Right cardiac atrium (tissue), 5 donors: ENCODE measurements around the gene CCM2L. TPM values are rescaled to one million over a fixed set of nuclear protein-coding genes. Genes with fewer than 3 reads are reported as not detected.

Experiments used
- ATAC-seq, 2 donors: fragments of 200-7000 bp; cut with Tn5 transposase; one replicate each; pipeline versions ENCODE4 v1.8.0 to v1.9.1; 2020; ENCODE audit warnings: moderate library complexity in 2 of 2, mild to moderate bottlenecking in 1 of 2
- DNase-seq, 3 donors: peaks; one replicate each; pipeline ENCODE4 v3.0.0-alpha.2; 2020
- H3K27ac ChIP-seq: one replicate; pipeline ENCODE4 v1.5.1; 2013; ENCODE audit warnings: mild to moderate bottlenecking, low read length, control low read depth, moderate library complexity
- H3K27me3 ChIP-seq: one replicate; pipeline ENCODE4 v1.6.1; 2013; ENCODE audit not compliant: control insufficient read depth, insufficient read depth
- H3K4me1 ChIP-seq: one replicate; pipeline ENCODE4 v1.6.1; 2013; ENCODE audit warnings: low read length; ENCODE audit not compliant: control insufficient read depth, insufficient read depth
- H3K4me3 ChIP-seq: one replicate; pipeline ENCODE4 v1.5.1; 2013; ENCODE audit warnings: low read length, control low read depth
- H3K9me3 ChIP-seq: one replicate; pipeline ENCODE4 v1.6.1; 2013; ENCODE audit warnings: low read length; ENCODE audit not compliant: control insufficient read depth
- WGBS: extraction: QIAGEN DNeasy Blood & Tissue Kit; methylation state at CpG from one replicate; pipeline ENCODE4 v1.1.7; 2013; 5-methylcytosine and 5-hydroxymethylcytosine counted together
- intact Hi-C, 4 donors: fragments of 100-400 bp; cut with DNase I; formaldehyde crosslinking; loops; one replicate each; pipeline versions ENCODE4 v1.11.0 to v1.14.0; 2022 to 2023
- polyA plus RNA-seq: library from polyadenylated mRNA; stranded (reverse); fragments of 200-250 nt; gene quantifications from one replicate; pipeline ENCODE4 v1.2.3, GENCODE V29; 2013
- total RNA-seq, 4 donors: library from RNA; stranded (reverse); fragmentation: NEBNext Ultra II Directional; extraction: Animal tissue kit (Norgen Biotek cat#: 25700); gene quantifications; one replicate each; pipeline ENCODE4 v1.2.1, GENCODE V29; 2021
- donor health status: healthy with polysubstance abuse.
- donor health status: DM: no; HTN: yes; CAD: no.
- donor health status: DM: no; HTN: no; CAD: no.
- donor health status: DM: no; HTN: yes; CAD: no; lungs with severe emphysema.
- donor health status: DM: yes; HTN: yes; CAD: no.

Gene CCM2L
- total and polyA plus RNA-seq, 5 donors: 5.6 to 10.3 (median 9.4) TPM

DNA sequence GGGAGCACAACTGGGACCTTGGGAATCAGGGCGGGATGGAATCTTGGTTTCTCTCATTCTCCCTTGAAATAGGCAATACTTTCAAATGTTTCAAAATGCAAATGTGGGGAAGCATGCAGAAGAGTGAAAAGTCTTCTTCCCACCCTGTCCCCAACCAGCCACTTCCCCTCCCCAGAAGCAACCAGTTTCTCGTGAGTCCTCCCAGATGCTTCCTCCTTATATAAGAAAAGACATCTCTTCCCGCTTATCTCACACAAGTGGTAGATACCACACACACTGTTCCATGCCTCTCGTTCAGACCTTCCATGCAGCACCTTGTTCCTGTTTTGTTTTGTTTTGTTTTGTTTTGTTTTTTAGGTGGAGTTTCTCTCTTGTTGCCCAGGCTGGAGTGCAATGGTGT is 67.0 kb downstream of the CCM2L start:
- Histone ChIP-seq H3K27ac (no peak overlapping the region), H3K4me1 (no peaks in the 10 kb centered on the region), H3K4me3 (no peak overlapping the region), H3K9me3 (no peaks in the 10 kb centered on the region), H3K27me3 (no peaks in the 10 kb centered on the region)
- no peak for ATAC-seq
- intact Hi-C loops: no loop called here
- no peak for DNase-seq
- 51% methylated on average over 4 of the region's 4 CpGs for WGBS

DNA sequence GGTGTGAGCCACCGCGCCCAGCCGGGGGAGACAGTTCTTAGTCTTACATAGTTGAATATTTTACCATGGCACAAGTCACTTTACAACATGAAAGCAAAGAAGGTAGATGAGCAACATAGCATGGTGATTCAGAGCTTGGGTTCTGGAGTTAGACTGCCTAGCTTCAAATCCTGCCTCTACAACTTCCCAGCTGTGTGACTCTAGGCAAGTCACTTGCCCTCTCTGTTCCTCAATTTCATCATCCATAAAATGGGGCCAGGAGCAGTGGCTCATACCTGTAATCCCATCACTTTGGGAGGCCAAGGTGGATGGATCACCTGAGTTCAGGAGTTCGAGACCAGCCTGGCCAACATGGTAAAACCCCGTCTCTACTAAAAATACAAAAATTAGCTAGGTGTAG is 68.1 kb downstream of the CCM2L start:
- Histone ChIP-seq H3K9me3 (no peaks in the 10 kb centered on the region), H3K27ac (no peak overlapping the region), H3K4me1 (no peaks in the 10 kb centered on the region), H3K4me3 (no peak overlapping the region), H3K27me3 (no peaks in the 10 kb centered on the region)
- intact Hi-C loops: no loop called here
- DNase-seq: no peak
- WGBS: 97% methylated on average over 5 of the region's 5 CpGs
- ATAC-seq: no peak

DNA sequence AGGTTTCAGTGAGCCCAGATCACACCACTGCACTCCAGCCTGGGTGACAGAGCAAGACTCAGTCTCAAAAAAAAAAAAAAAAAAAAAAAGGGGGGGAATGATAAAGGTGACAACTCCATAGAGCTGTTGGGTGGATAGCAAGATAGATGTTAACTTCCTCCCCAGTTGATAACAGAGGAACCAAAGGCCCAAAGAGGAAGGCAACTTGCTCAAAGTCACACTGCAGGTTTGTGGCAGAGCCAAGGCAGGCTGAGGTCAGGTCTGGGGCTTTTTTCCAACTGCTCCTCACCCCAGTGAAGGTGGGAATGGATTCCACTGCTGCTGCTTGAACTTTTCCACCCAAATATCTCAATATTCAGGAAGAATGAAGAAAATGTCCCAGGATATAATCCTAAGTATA is 68.6 kb downstream of the CCM2L start:
- no peaks in the 10 kb centered on the region for H3K9me3 ChIP-seq
- no peaks in the 10 kb centered on the region for H3K27me3 ChIP-seq
- no peak for DNase-seq
- no peak overlapping the region for H3K27ac ChIP-seq
- no peaks in the 10 kb centered on the region for H3K4me1 ChIP-seq
- intact Hi-C loops: no loop called here
- H3K4me3 ChIP-seq: no peak overlapping the region
- ATAC-seq: no peak

DNA sequence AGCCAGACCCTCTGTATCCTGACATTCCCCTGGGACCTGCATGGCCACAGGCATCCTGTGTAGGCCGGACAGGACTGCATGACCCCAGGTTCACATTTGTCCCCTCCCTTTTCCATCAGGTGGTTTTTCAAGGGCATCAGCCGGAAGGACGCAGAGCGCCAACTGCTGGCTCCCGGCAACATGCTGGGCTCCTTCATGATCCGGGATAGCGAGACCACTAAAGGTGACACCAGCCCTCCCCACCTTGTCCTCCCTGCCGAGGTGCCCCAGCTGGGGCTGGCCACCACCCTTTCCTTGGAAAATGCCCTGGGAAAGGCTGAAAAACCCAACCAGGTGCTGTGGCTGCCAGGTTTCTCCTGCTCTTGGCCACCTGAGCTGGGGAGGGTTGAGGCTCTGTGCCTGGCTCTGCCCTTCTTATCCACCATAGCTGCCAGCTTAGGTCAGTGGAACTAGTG is 69.4 kb downstream of the CCM2L start:
- no peak overlapping the region for H3K4me3 ChIP-seq
- H3K27ac ChIP-seq: no peak overlapping the region
- ATAC-seq (no peak), DNase-seq (no peak)
- no peaks in the 10 kb centered on the region for H3K27me3 ChIP-seq
- 59% methylated on average over 8 of the region's 8 CpGs for WGBS
- intact Hi-C loops: loop anchor here in 1 of 4 donors (5.0 kb wide), 1 partner anchor 252 kb away; no protein-coding TSS in a partner anchor
- H3K4me1 ChIP-seq: no peaks in the 10 kb centered on the region
- H3K9me3 ChIP-seq: no peaks in the 10 kb centered on the region

DNA sequence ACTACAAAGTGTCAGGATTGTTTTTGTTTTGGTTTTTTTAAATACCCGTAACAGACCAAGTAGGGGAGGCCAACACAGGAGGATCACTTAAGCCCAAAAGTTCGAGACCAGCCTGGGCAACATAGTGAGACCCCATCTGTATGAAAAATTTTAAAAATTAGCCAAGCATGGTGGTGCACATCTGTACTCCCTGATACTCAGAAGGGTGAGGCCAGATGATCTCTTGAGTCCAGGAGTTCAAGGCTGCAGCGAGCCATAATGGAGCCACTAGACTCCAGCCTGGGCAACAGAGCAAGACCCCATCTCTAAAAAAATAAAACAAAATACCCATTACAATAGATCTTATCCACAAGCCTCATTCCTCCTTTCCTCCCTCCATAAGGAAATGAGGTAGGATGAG is 70.5 kb downstream of the CCM2L start:
- no peak for ATAC-seq
- Histone ChIP-seq H3K4me1 (no peaks in the 10 kb centered on the region), H3K27me3 (no peaks in the 10 kb centered on the region), H3K9me3 (no peaks in the 10 kb centered on the region), H3K4me3 (no peak overlapping the region), H3K27ac (no peak overlapping the region)
- intact Hi-C loops: loop anchor here in 1 of 4 donors (5.0 kb wide), 1 partner anchor 253 kb away; no protein-coding TSS in a partner anchor
- 93% methylated on average over 3 of the region's 3 CpGs for WGBS
- no peak for DNase-seq

Other genes with a start within 250 kb of the CCM2L start
- gene MYLK2, start 191.1 kb upstream of the CCM2L start, total RNA-seq: 1 to 10 TPM in 1 of 4 donors, under 1 TPM in 3; 0.51 to 2.0 (median 0.83) TPM
- gene MYLK2, start 191.1 kb upstream of the CCM2L start, polyA plus RNA-seq: 0.54 TPM
- gene FOXS1, start 164.8 kb upstream of the CCM2L start, total RNA-seq: 1 to 10 TPM; 2.0 to 4.3 (median 3.5) TPM
- gene FOXS1, start 164.8 kb upstream of the CCM2L start, polyA plus RNA-seq: 3.0 TPM
- gene DUSP15, start 139.9 kb upstream of the CCM2L start, total RNA-seq: 1 to 10 TPM; 6.6 to 8.3 (median 7.1) TPM
- gene DUSP15, start 139.9 kb upstream of the CCM2L start, polyA plus RNA-seq: 11.0 TPM
- gene TTLL9, start 139.8 kb upstream of the CCM2L start, total RNA-seq: under 1 TPM in 2 of 4 donors, not detected in 2; 0.15 to 0.19 TPM
- 0.14 TPM for gene TTLL9, start 139.8 kb upstream of the CCM2L start, polyA plus RNA-seq
- gene PDRG1, start 58.4 kb upstream of the CCM2L start, total RNA-seq: 1 to 10 TPM; 7.4 to 8.8 (median 8.6) TPM
- 11.9 TPM for gene PDRG1, start 58.4 kb upstream of the CCM2L start, polyA plus RNA-seq
- gene XKR7, start 42.3 kb upstream of the CCM2L start, total RNA-seq: not detected
- under 0.01 TPM for gene XKR7, start 42.3 kb upstream of the CCM2L start, polyA plus RNA-seq
- 1 to 10 TPM; 5.1 to 9.0 (median 7.8) TPM for gene HCK, start 41.8 kb downstream of the CCM2L start, total RNA-seq
- 2.2 TPM for gene HCK, start 41.8 kb downstream of the CCM2L start, polyA plus RNA-seq
- 10 to 100 TPM; 31.4 to 42.5 (median 35.0) TPM for gene TM9SF4, start 99.3 kb downstream of the CCM2L start, total RNA-seq
- gene TM9SF4, start 99.3 kb downstream of the CCM2L start, polyA plus RNA-seq: 20.2 TPM
- gene PLAGL2, start 197.3 kb downstream of the CCM2L start, total RNA-seq: 1 to 10 TPM; 6.3 to 7.8 (median 6.8) TPM
- gene PLAGL2, start 197.3 kb downstream of the CCM2L start, polyA plus RNA-seq: 4.1 TPM
- 10 to 100 TPM; 27.3 to 29.3 (median 28.0) TPM for gene POFUT1, start 197.4 kb downstream of the CCM2L start, total RNA-seq
- 16.6 TPM for gene POFUT1, start 197.4 kb downstream of the CCM2L start, polyA plus RNA-seq